ENCODE results near the gene TMEM240. TPM values are rescaled to one million over a fixed set of nuclear protein-coding genes. Genes with fewer than 3 reads are reported as not detected.

TMEM240 gene
- total RNA-seq, 1 experiment from 2014 or later: 0.87 TPM

GRCh38 chr1:1547011-1547410 is 6.6 kb upstream of the TMEM240 start:
- Histone ChIP-seq H3F3A (ENCODE audit: low read length, unreplicated experiment) (no peaks in the 10 kb centered on the region), H2AFZ (ENCODE audit: low read length) (no peak overlapping the region), H3K9me2 (replicated peaks; ENCODE audit: low read length) (no peaks in the 10 kb centered on the region), H3K36me3 (ENCODE audit: low read depth, low read length) (peaks cover 20% of the 10 kb centered on the region; the same call in 1 of the 2 replicates), H3K4me3 (ENCODE audit: low read length) (no peak overlapping the region), H3K27ac (ENCODE audit: low read length) (no peak overlapping the region), H3K9me3 (ENCODE audit: low read length) (no peaks in the 10 kb centered on the region), H3K4me1 (ENCODE audit: insufficient read depth, low read length) (no peaks in the 10 kb centered on the region), H3K9ac (ENCODE audit: low read length) (no peak overlapping the region), H3K4me2 (ENCODE audit: low read length) (no peak overlapping the region), H3K79me2 (ENCODE audit: low read length) (peaks cover 24% of the 10 kb centered on the region), H3K27me3 (ENCODE audit: low read length) (no peaks in the 10 kb centered on the region), H4K20me1 (ENCODE audit: low read length) (peaks cover 5% of the 10 kb centered on the region; the same call in 1 of the 2 replicates)
- intact Hi-C loops (cut with micrococcal nuclease): no loop called here
- BruUV-seq (replicated peaks): no TSS peak
- DNase-seq (no peak), ATAC-seq (no peak)
- no peak for TF ChIP-seq EZH2phosphoT487 (IDR thresholded peaks at IDR 0.05; ENCODE audit: borderline replicate concordance, low read length)
- TF ChIP-seq EZH2 (IDR thresholded peaks at IDR 0.05; ENCODE audit: low read length, unreplicated experiment): no peak
- TF ChIP-seq CTCF (conservative IDR thresholded peaks at IDR 0.05; ENCODE audit: low read depth, low read length): no peak
- POLR2A ChIA-PET (ENCODE audit: unreplicated experiment): no interaction called here
- CTCF ChIA-PET: no interaction called here

GRCh38 chr1:1545946-1546737 is 5.7 kb upstream of the TMEM240 start:
- H2AFZ ChIP-seq (ENCODE audit: low read length): no peak overlapping the region
- peaks cover 27% of the 10 kb centered on the region; the same call in 1 of the 2 replicates for H3K36me3 ChIP-seq (ENCODE audit: low read depth, low read length)
- H3K27ac ChIP-seq (ENCODE audit: low read length): no peak overlapping the region
- no peaks in the 10 kb centered on the region for H3K9me2 ChIP-seq (replicated peaks; ENCODE audit: low read length)
- no peaks in the 10 kb centered on the region for H3F3A ChIP-seq (ENCODE audit: low read length, unreplicated experiment)
- no peak overlapping the region for H3K9ac ChIP-seq (ENCODE audit: low read length)
- ChIA-PET CTCF (no interaction called here), POLR2A (ENCODE audit: unreplicated experiment) (no interaction called here)
- no peaks in the 10 kb centered on the region for H3K9me3 ChIP-seq (ENCODE audit: low read length)
- no peaks in the 10 kb centered on the region for H3K27me3 ChIP-seq (ENCODE audit: low read length)
- DNase-seq: no peak
- no peak overlapping the region for H3K4me3 ChIP-seq (ENCODE audit: low read length)
- intact Hi-C loops (cut with micrococcal nuclease): no loop called here
- ATAC-seq: no peak
- H3K79me2 ChIP-seq (ENCODE audit: low read length): peaks cover 16% of the 10 kb centered on the region
- H4K20me1 ChIP-seq (ENCODE audit: low read length): peaks cover 5% of the 10 kb centered on the region; the same call in 1 of the 2 replicates
- no TSS peak for BruUV-seq (replicated peaks)
- H3K4me1 ChIP-seq (ENCODE audit: insufficient read depth, low read length): no peaks in the 10 kb centered on the region
- TF ChIP-seq CTCF (conservative IDR thresholded peaks at IDR 0.05; ENCODE audit: low read depth, low read length) (no peak), EZH2 (IDR thresholded peaks at IDR 0.05; ENCODE audit: low read length, unreplicated experiment) (no peak), EZH2phosphoT487 (IDR thresholded peaks at IDR 0.05; ENCODE audit: borderline replicate concordance, low read length) (no peak)
- no peak overlapping the region for H3K4me2 ChIP-seq (ENCODE audit: low read length)

- no peak overlapping the region for H3K9ac ChIP-seq (ENCODE audit: low read length)
- H3K36me3 ChIP-seq (ENCODE audit: low read depth, low read length): peaks cover 31% of the 10 kb centered on the region; the same call in 1 of the 2 replicates
- DNase-seq (no peak), ATAC-seq (no peak)
- ChIA-PET POLR2A (ENCODE audit: unreplicated experiment) (no interaction called here), CTCF (no interaction called here)
- H3K9me2 ChIP-seq (replicated peaks; ENCODE audit: low read length): no peaks in the 10 kb centered on the region
- no peaks in the 10 kb centered on the region for H4K20me1 ChIP-seq (ENCODE audit: low read length)
- peaks cover 5% of the 10 kb centered on the region; the same call in 1 of the 2 replicates for H3K79me2 ChIP-seq (ENCODE audit: low read length)
- intact Hi-C loops (cut with micrococcal nuclease): no loop called here
- no peaks in the 10 kb centered on the region for H3K4me1 ChIP-seq (ENCODE audit: insufficient read depth, low read length)
- no peak overlapping the region for H3K4me3 ChIP-seq (ENCODE audit: low read length)
- no peaks in the 10 kb centered on the region for H3K27me3 ChIP-seq (ENCODE audit: low read length)
- no peak overlapping the region for H3K4me2 ChIP-seq (ENCODE audit: low read length)
- H2AFZ ChIP-seq (ENCODE audit: low read length): no peak overlapping the region
- H3F3A ChIP-seq (ENCODE audit: low read length, unreplicated experiment): no peaks in the 10 kb centered on the region
- no peaks in the 10 kb centered on the region for H3K9me3 ChIP-seq (ENCODE audit: low read length)
- BruUV-seq (replicated peaks): no TSS peak
- TF ChIP-seq EZH2phosphoT487 (IDR thresholded peaks at IDR 0.05; ENCODE audit: borderline replicate concordance, low read length) (no peak), EZH2 (IDR thresholded peaks at IDR 0.05; ENCODE audit: low read length, unreplicated experiment) (no peak), CTCF (conservative IDR thresholded peaks at IDR 0.05; ENCODE audit: low read depth, low read length) (no peak)
- H3K27ac ChIP-seq (ENCODE audit: low read length): no peak overlapping the region
These were observed 4.1 kb upstream of the TMEM240 start for GRCh38 chr1:1544544-1544943.

Measured in PC-3 (cell line).